SK-N-SH (cell line): ENCODE data around the gene PRG2. TPM values are rescaled to one million over a fixed set of nuclear protein-coding genes. Genes with fewer than 3 reads are reported as not detected.

Experiments
- CTCF ChIA-PET: fragments of 300-600, 350-600 bp; formaldehyde crosslinking; extraction: SDS; loops from one replicate; lab custom pipeline; 2021; lab: Yijun Ruan, JAX
- POLR2A ChIA-PET: fragments of 350-600 bp; sonication (Branson Sonifier 250); formaldehyde crosslinking; extraction: SDS; loops from one replicate; lab custom pipeline; 2020; ENCODE audit warnings: antibody characterized with exemption, inconsistent platforms; lab: Yijun Ruan, JAX
- DNase-seq: peaks from one replicate; pipeline ENCODE4 v3.0.0; 2012
- H2AFZ ChIP-seq: fragments of 200-600 bp; sonication (generic); 2 replicates; pipeline ENCODE4 v1.8.1; 2016; ENCODE audit warnings: antibody characterized with exemption, mild to moderate bottlenecking, low read depth
- H3F3A ChIP-seq: fragments of 200-600 bp; sonication (generic); replicated peaks from 2 replicates; pipeline ENCODE3; 2016; ENCODE audit warnings: antibody characterized with exemption, mild to moderate bottlenecking; ENCODE audit not compliant: insufficient read depth
- H3K27ac ChIP-seq, 2 experiments: fragments of 200-500 bp in 1 of 2; fragments of 200-600 bp in 1 of 2; sonication (Bioruptor generic) in 1 of 2; sonication (generic), shearing (Covaris generic) in 1 of 2; 2 replicates each; pipeline versions ENCODE4 v1.5.1 to v1.6.1; 2014 to 2016; ENCODE audit warnings: low read depth in 2 of 2, inconsistent platforms in 1 of 2, low read length in 1 of 2, mild to moderate bottlenecking in 1 of 2, mixed read lengths in 1 of 2
- H3K27me3 ChIP-seq: fragments of 200-600 bp; sonication (generic), shearing (Covaris generic); 2 replicates; pipeline ENCODE4 v1.6.1; 2016; ENCODE audit warnings: mixed run types; ENCODE audit not compliant: insufficient read depth
- H3K36me3 ChIP-seq, 2 experiments: fragments of 200-500 bp in 1 of 2; fragments of 200-600 bp in 1 of 2; sonication (Bioruptor generic) in 1 of 2; sonication (generic) in 1 of 2; replicated peaks in 1 of 2; 2 replicates each; pipeline versions ENCODE3 to v1.5.1; 2014 to 2016; ENCODE audit warnings: low read length in 1 of 2, mild to moderate bottlenecking in 1 of 2; ENCODE audit not compliant: insufficient read depth in 2 of 2, control insufficient read depth in 1 of 2
- H3K4me1 ChIP-seq, 2 experiments: fragments of 200-500 bp in 1 of 2; fragments of 200-600 bp in 1 of 2; sonication (Bioruptor generic) in 1 of 2; sonication (generic), shearing (Covaris generic) in 1 of 2; 2 replicates each; pipeline versions ENCODE4 v1.5.1 to v1.6.1; 2014 to 2016; ENCODE audit warnings: low read depth in 1 of 2, low read length in 1 of 2, mixed run types in 1 of 2; ENCODE audit not compliant: insufficient read depth in 2 of 2, control insufficient read depth in 1 of 2
- H3K4me2 ChIP-seq: fragments of 200-600 bp; sonication (generic), shearing (Covaris generic); 2 replicates; pipeline ENCODE4 v1.6.1; 2017; ENCODE audit warnings: mixed run types
- H3K4me3 ChIP-seq, 2 experiments: fragments of 200-500 bp in 1 of 2; fragments of 200-600 bp in 1 of 2; sonication (Bioruptor generic) in 1 of 2; sonication (generic), shearing (Covaris generic) in 1 of 2; 2 replicates each; pipeline versions ENCODE4 v1.5.1 to v1.8.1; 2014 to 2016; ENCODE audit warnings: low read depth in 2 of 2, inconsistent platforms in 1 of 2, low read length in 1 of 2, mild to moderate bottlenecking in 1 of 2, mixed read lengths in 1 of 2, moderate library complexity in 1 of 2
- H3K79me2 ChIP-seq: fragments of 200-600 bp; sonication (generic); 2 replicates; pipeline ENCODE4 v1.8.1; 2017; ENCODE audit warnings: mild to moderate bottlenecking; ENCODE audit not compliant: insufficient read depth
- H3K9ac ChIP-seq: fragments of 200-600 bp; sonication (generic); 2 replicates; pipeline ENCODE4 v1.6.1; 2017; ENCODE audit warnings: mixed run types
- H3K9me2 ChIP-seq: fragments of 200-600 bp; sonication (generic); 2 replicates; pipeline ENCODE4 v1.6.1; 2017; ENCODE audit warnings: mixed run types
- H3K9me3 ChIP-seq: fragments of 200-600 bp; sonication (generic); 2 replicates; pipeline ENCODE4 v1.6.1; 2017; ENCODE audit warnings: mixed run types, mild to moderate bottlenecking, moderate library complexity
- H4K20me1 ChIP-seq: fragments of 200-600 bp; sonication (generic); 2 replicates; pipeline ENCODE4 v1.6.1; 2017; ENCODE audit warnings: mild to moderate bottlenecking, mixed run types; ENCODE audit not compliant: insufficient read depth
- CTCF ChIP-seq: fragments of 200-600 bp; sonication (generic); IDR thresholded peaks from 2 replicates; pipeline ENCODE4 v1.6.1; 2017; ENCODE audit warnings: antibody characterized with exemption, mild to moderate bottlenecking, moderate library complexity
- EZH2phosphoT487 ChIP-seq: fragments of 200-600 bp; sonication (generic); IDR thresholded peaks from 2 replicates; pipeline ENCODE4 v1.6.1; 2017; ENCODE audit warnings: low read depth, mixed run types, mild to moderate bottlenecking, antibody characterized with exemption, moderate library complexity, borderline replicate concordance
- FOXJ3 ChIP-seq: sonication (generic); formaldehyde crosslinking; IDR thresholded peaks from 2 replicates; pipeline ENCODE4 v1.5.1; 2020; ENCODE audit warnings: mild to moderate bottlenecking, missing genetic modification reagents
- FOXM1 ChIP-seq: IDR thresholded peaks from 2 replicates; pipeline ENCODE4 v1.4.0; 2012; ENCODE audit warnings: low read depth, mild to moderate bottlenecking
- GABPA ChIP-seq: IDR thresholded peaks from 2 replicates; pipeline ENCODE4 v1.4.0; 2012; ENCODE audit warnings: low read depth, mild to moderate bottlenecking
- GATA2 ChIP-seq: sonication (generic); formaldehyde crosslinking; IDR thresholded peaks from 2 replicates; pipeline ENCODE4 v1.5.0; 2020; ENCODE audit warnings: mild to moderate bottlenecking, missing genetic modification reagents
- MEF2A ChIP-seq: IDR thresholded peaks from 2 replicates; pipeline ENCODE4 v1.4.0; 2012; ENCODE audit warnings: low read depth, borderline replicate concordance
- SMC3 ChIP-seq: IDR thresholded peaks from 2 replicates; pipeline ENCODE4 v1.6.1; 2012; ENCODE audit warnings: low read depth, low read length, improper control_type of control experiment
- TEAD4 ChIP-seq: IDR thresholded peaks from 2 replicates; pipeline ENCODE4 v1.4.0; 2012; ENCODE audit warnings: mild to moderate bottlenecking, borderline replicate concordance; ENCODE audit not compliant: insufficient read depth
- YY1 ChIP-seq: IDR thresholded peaks from 2 replicates; pipeline ENCODE4 v1.4.0; 2012; ENCODE audit warnings: low read depth, mild to moderate bottlenecking
- ZBTB33 ChIP-seq: IDR thresholded peaks from 2 replicates; pipeline ENCODE4 v1.4.0; 2012; ENCODE audit warnings: low read depth, borderline replicate concordance
- WGBS: methylation state at CpG from one replicate; pipeline ENCODE4 v1.1.6; 2017; ENCODE audit warnings: low lambda C conversion rate; 5-methylcytosine and 5-hydroxymethylcytosine counted together
- polyA plus RNA-seq, 3 experiments: library from polyadenylated mRNA; depleted of rRNA; stranded (reverse); fragments of >200 nt; gene quantifications; 2 replicates each; pipeline ENCODE4 v1.2.3, GENCODE V29; 2012

PRG2 gene
- polyA plus RNA-seq, 1 of the 3 experiments (the other 2 are of a cell fraction), result not detected

GRCh38 chr11:57438345-57439285 is 48.2 kb upstream of the PRG2 start (continued):
- TF ChIP-seq ZBTB33 (no peak), FOXM1 (no peak), GABPA (no peak), MEF2A (no peak)

GRCh38 chr11:57436031-57436430 is 45.6 kb upstream of the PRG2 start:
- Histone ChIP-seq H3K27me3 (no peaks in the 10 kb centered on the region), H3F3A (no peaks in the 10 kb centered on the region), H3K4me1 (no peaks in the 10 kb centered on the region), H3K27ac (no peak overlapping the region), H3K36me3 (no peaks in the 10 kb centered on the region), H3K4me3 (no peak overlapping the region), H3K9me2 (no peaks in the 10 kb centered on the region), H3K9me3 (no peaks in the 10 kb centered on the region), H2AFZ (no peak overlapping the region), H3K79me2 (no peaks in the 10 kb centered on the region), H3K9ac (no peak overlapping the region), H3K4me2 (no peak overlapping the region), H4K20me1 (no peaks in the 10 kb centered on the region)
- TF ChIP-seq YY1, result no peak
- no peak for DNase-seq
- 55% methylated on average over 7 of the region's 7 CpGs for WGBS
- ChIA-PET POLR2A (no interaction called here), CTCF (interaction anchor here (0.8 to 3.0 kb wide), 3 partner anchors 22 to 132 kb away, joined by 3 to 18 read pairs (median 5); partner anchors contain the start of gene UBE2L6)

- POLR2A ChIA-PET, result no interaction called here
- Histone ChIP-seq H3K79me2 (no peaks in the 10 kb centered on the region), H3K9ac (no peak overlapping the region), H3F3A (no peaks in the 10 kb centered on the region), H3K4me1 (no peaks in the 10 kb centered on the region), H3K9me2 (no peaks in the 10 kb centered on the region), H3K27ac (no peak overlapping the region), H2AFZ (no peak overlapping the region), H3K4me2 (no peak overlapping the region), H3K9me3 (no peaks in the 10 kb centered on the region), H4K20me1 (no peaks in the 10 kb centered on the region), H3K36me3 (no peaks in the 10 kb centered on the region), H3K4me3 (no peak overlapping the region), H3K27me3 (no peaks in the 10 kb centered on the region)
- DNase-seq, result no peak
- CTCF ChIA-PET, result interaction anchor here (3.0 kb wide), 1 partner anchor 23 kb away, joined by 18 read pairs; no protein-coding TSS in a partner anchor
- no peak for TF ChIP-seq CTCF
- TF ChIP-seq SMC3, result no peak
- TF ChIP-seq GATA2 (CRISPR knock-in tag), result no peak
- no peak for TF ChIP-seq YY1
- TF ChIP-seq FOXJ3 (CRISPR knock-in tag), result no peak
- no peak for TF ChIP-seq EZH2phosphoT487
- TF ChIP-seq TEAD4, result no peak
- 56% methylated on average over 15 of the region's 15 CpGs for WGBS
These were observed 44.4 kb upstream of the PRG2 start for GRCh38 chr11:57434640-57435546.
